NCI-H774 (cell line): ENCODE results near the gene CPEB4.

Experiments used
- DNase-seq: peaks from one replicate; lab custom pipeline; 2025; lab: John Stamatoyannopoulos, UW

The CPEB4 gene

GRCh38 chr5:173950829-173951228 lies 62.7 kb downstream of the CPEB4 start:
- no peak for DNase-seq

DNA sequence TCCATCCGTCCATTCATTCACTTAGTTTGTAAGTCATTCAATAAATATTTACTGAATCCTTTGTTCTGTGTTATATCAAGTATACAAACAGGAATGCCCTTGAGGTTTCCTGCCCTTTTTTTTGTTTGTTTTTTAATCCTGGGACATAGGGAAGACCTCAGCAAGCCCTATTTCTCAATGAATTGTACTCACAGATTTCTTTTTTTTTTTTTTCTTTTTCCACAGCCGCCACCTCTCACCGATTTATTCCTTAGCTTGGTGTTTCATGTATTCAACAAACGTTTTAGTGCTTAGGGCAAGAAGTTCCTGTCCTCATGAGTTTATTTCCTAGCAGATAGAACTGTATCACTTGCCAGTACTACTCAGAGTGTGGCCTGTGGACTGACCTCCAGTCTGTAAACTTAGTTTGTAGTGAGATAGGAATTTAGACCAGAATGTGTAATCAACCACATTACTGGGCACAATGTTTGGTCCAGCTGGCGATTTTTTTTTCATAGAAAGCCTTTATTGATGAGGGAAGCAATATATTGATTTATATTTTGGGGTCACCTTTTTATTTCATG lies 65.5 kb downstream of the CPEB4 start:
- DNase-seq, result no peak

GRCh38 chr5:173954671-173955521 lies 66.7 kb downstream of the CPEB4 start:
- no peak for DNase-seq

- DNase-seq, result no peak
These were observed 72.8 kb downstream of the CPEB4 start for GRCh38 chr5:173960986-173961385.

- no peak for DNase-seq
These were observed 73.3 kb downstream of the CPEB4 start for GRCh38 chr5:173961418-173961817.

- DNase-seq, result no peak
These were observed 74.4 kb downstream of the CPEB4 start for GRCh38 chr5:173962436-173962972.

- no peak for DNase-seq
These were observed 75.2 kb downstream of the CPEB4 start for GRCh38 chr5:173963182-173963838.

GRCh38 chr5:173963867-173964441 lies 75.8 kb downstream of the CPEB4 start:
- peak; percentile 90 for DNase-seq

DNA sequence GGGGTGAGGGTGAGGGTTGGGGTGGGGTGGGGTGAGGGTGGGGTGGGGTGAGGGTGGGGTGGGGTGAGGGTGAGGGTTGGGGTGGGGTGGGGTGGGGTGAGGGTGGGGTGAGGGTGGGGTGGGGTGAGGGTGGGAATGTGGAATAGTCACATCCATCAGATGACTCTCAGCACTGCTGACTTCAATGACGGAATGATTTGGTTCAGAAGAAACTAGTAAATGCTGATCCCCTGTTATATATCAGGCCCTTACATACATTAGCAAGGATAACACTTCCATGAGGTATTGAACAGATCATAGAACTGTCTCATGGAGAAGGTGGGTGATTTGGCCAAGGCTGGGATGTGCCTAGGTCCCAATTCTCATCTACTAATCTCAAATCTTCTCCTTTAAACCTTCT lies 76.4 kb downstream of the CPEB4 start:
- no peak for DNase-seq

- no peak for DNase-seq
These were observed 79.1 kb downstream of the CPEB4 start for GRCh38 chr5:173967241-173967640.

GRCh38 chr5:173968154-173968797 lies 80.1 kb downstream of the CPEB4 start:
- DNase-seq, result no peak

GRCh38 chr5:173969167-173970049 lies 81.3 kb downstream of the CPEB4 start:
- no peak for DNase-seq

DNA sequence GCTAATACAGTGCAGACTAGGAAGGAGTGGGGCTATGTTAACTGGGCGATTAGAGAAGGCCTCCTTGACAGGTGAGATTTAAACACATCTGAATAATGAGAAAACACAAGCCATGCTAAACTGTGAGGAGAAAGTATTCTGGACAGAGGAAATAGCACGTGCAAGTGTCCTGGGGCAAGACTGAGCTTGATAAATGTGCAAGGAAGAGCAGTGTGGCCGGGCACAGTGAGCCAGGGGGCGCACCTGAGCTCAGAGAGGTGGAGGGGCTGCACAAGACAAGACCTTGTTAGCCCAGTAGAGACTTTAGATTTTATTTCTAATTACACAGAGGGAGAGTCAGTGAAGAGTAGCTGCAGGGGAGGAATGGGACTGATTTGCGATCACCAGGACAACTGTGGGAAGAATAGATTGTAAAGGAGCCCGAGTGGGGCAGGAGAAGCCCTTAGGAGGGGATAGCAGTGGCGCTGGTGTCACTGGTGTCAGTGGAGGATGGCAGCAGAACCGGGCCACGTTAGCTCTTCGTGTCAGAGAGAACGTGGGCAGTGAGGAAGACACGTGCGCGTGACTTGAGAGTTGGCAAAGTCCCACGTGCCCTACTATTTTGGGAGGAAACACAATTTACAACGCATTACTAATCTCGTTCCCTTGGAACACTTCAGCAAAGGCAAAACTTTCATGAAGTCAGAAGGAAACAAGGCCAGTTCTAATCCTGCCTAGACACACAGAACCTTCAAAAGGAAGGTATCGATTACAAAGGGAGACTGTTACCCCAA lies 82.9 kb downstream of the CPEB4 start:
- no peak for DNase-seq

DNA sequence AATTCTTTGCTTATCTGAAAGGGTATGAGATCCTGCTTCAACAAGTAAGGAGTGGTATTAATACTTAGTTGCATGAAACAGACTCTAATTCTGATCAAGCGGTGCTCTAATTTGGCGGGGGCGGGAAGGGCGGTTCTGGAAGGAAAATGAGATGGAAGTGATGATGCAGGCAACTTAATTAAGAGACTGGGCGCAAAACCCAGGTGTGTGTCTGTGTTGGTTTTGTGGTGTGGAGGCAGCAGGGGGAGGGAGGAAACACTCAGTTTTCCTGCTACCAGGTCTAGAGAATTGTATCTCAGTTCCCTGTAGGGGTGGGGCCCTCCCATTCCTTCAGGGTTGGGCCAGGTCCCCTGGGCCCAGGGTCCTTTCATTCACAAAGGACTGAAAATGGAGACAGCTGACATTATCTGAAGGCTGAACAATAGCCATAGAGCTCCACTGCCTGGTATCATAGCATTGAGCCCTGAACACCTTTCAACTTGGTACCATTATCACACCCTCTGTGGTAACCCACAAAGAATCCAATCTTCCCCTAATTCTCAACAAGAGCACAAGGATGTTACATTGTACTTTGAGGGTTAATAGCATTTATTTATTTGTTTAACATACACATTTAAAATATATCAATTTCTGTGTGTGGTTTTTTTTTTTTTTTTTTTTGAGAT lies 83.7 kb downstream of the CPEB4 start:
- no peak for DNase-seq

GRCh38 chr5:173972607-173972924 lies 84.4 kb downstream of the CPEB4 start:
- DNase-seq, result no peak

GRCh38 chr5:173972925-173973615 lies 84.9 kb downstream of the CPEB4 start:
- DNase-seq, result peak; percentile 73

DNA sequence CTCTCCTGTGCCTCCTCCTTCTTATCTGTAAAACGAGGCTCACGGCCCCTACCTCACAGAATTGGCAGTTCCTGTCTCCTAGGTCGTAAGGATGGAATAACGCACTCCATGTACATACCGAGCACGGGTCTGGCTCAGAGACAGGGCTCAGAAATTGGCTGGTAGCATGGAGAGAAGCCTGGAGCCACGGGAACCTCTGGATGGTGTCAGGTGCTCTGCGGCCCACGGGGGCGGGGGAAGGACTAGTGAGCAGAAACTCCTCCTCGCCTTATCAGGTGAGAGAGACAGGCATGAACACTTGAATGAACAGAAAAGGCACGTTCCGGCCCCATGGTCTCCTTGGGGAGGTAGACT lies 85.4 kb downstream of the CPEB4 start:
- peak; percentile 50 for DNase-seq

- no peak for DNase-seq
These were observed 86.6 kb downstream of the CPEB4 start for GRCh38 chr5:173974688-173975239.

DNA sequence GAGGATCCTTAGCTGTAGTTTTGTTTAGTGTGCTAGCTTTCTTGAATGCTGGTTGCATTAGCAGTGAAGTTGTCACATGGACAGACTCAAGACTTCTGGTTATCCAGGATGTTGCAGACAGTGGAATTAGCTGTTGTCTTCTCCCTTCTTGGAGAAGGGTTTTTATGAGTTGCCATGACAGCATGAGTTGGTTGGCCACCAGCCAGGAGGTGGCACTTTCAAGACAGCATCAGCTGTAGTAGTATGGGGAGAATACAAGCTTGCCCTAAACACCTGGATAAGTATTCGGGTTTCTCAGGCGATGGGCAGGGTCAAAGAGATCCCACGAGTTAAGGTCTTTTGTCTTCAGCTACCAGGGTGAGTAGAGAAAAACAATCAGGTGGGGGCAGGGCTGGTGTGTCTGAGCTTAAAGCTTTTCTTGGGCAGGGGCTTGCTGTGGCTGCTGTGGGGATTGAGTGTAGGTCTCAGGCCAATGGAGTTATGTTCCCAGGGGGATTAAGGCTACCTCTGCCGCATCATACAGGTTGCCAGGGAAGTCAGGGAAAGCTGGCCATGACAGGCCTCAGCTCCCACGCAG lies 93.1 kb downstream of the CPEB4 start:
- no peak for DNase-seq
